Measurements from ENCODE around the gene MS4A14. TPM values are rescaled to one million over a fixed set of nuclear protein-coding genes. Genes with fewer than 3 reads are reported as not detected.
A peak's percentile ranks its signal among the peaks of the same experiment; 100 is the strongest.
"Not testable (repeated sequence)": the region's sequence is repeated elsewhere in the genome, so short reads cannot be mapped to it uniquely, and the experiment has no call there.

The MS4A14 gene
- total RNA-seq, 2 experiments from 2014 or later = not detected

DNA sequence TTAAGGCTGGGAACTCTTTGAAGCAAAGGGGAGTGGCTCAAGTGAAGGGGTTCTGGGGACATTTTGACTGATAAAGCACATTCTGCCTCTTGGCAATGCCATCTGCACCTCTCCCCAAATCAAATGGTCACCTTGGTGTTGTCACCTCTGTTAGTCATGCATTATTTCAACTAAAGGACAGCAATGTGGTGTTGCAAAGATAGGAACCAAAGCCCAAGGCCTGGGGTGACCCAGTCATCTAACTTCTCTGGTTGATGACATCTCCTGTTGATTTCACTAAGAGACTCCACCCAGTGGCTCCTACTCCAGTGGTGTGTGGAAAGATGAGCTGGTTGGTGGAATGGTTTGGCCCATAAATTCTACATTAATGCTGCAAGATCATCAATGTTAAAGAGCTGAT lies 51.6 kb downstream of the MS4A14 start:
- Histone ChIP-seq H3K27ac (ENCODE audit: low read depth in 1 of 2, low read length in 2 of 2) (no peak overlapping the region), H3K9me3 (ENCODE audit: control insufficient read depth in 1 of 2, insufficient read depth in 1 of 2, low read length in 2 of 2) (peaks cover 0 to 8% of the 10 kb centered on the region in 2 experiments), H3K4me1 (ENCODE audit: insufficient read depth, low read length) (peaks cover 3% of the 10 kb centered on the region), H3K36me3 (ENCODE audit: insufficient read depth, low read length) (no peaks in the 10 kb centered on the region), H3K4me3 (ENCODE audit: low read length) (no peak overlapping the region), H3K27me3 (ENCODE audit: control insufficient read depth in 1 of 2, insufficient read depth in 2 of 2, low read length in 2 of 2) (no peaks in the 10 kb centered on the region)
- Mint-ChIP-seq H3K27me3 (no peaks in the 10 kb centered on the region), H3K36me3 (ENCODE audit: low read depth) (no peaks in the 10 kb centered on the region), H3K27ac (peak overlapping the region; percentile 0), H3K4me3 (no peak overlapping the region), H3K4me1 (ENCODE audit: low read depth) (peaks cover 26% of the 10 kb centered on the region), H3K9me3 (peaks cover 3% of the 10 kb centered on the region)
- intact Hi-C loops (cut with DNase I, micrococcal nuclease) = no loop called here
- DNase-seq = no peak
- ChIA-PET POLR2A (no interaction called here), CTCF (no interaction called here)
- ATAC-seq (ENCODE audit: poor library complexity) = no peak
- no peak for TF ChIP-seq CTCF (IDR thresholded peaks at IDR 0.05)

GRCh38 chr11:60451185-60451584 lies 54.9 kb downstream of the MS4A14 start:
- H3K9me3 Mint-ChIP-seq; H3K27me3 Mint-ChIP-seq; ATAC-seq (ENCODE audit: poor library complexity); H3K4me3 ChIP-seq (ENCODE audit: low read length); H3K4me3 Mint-ChIP-seq; CTCF ChIA-PET; H3K36me3 ChIP-seq (ENCODE audit: insufficient read depth, low read length); POLR2A ChIA-PET; H3K36me3 Mint-ChIP-seq (ENCODE audit: low read depth); H3K9me3 ChIP-seq (ENCODE audit: control insufficient read depth in 1 of 2, insufficient read depth in 1 of 2, low read length in 2 of 2); H3K27ac Mint-ChIP-seq; intact Hi-C loops (cut with DNase I, micrococcal nuclease); H3K27me3 ChIP-seq (ENCODE audit: control insufficient read depth in 1 of 2, insufficient read depth in 2 of 2, low read length in 2 of 2); H3K4me1 ChIP-seq (ENCODE audit: insufficient read depth, low read length); H3K27ac ChIP-seq (ENCODE audit: low read depth in 1 of 2, low read length in 2 of 2); DNase-seq: not testable (repeated sequence)
- H3K4me1 Mint-ChIP-seq (ENCODE audit: low read depth) = peaks cover 12% of the 10 kb centered on the region

DNA sequence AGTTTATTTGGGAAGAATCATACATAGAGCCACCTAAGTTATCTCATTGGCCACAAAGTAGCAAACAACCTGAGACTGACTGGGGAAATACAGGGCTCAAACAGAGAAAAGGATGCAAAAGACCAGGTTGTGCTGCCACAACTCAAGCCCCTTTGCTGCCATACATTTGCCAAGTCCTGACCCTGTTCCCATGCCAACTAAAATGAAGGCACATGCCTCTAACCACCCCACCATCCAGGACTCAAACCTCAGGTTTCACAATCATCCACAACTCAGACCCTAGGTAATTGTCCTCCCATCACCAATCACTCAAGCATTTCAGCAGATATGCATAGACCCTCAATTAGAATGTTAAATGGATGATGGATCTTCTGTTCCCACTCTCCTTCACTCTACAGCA lies 58.0 kb downstream of the MS4A14 start:
- no peak for TF ChIP-seq CTCF (IDR thresholded peaks at IDR 0.05)
- Histone ChIP-seq H3K4me3 (ENCODE audit: low read length) (no peak overlapping the region), H3K27me3 (ENCODE audit: control insufficient read depth in 1 of 2, insufficient read depth in 2 of 2, low read length in 2 of 2) (no peaks in the 10 kb centered on the region), H3K27ac (ENCODE audit: low read depth in 1 of 2, low read length in 2 of 2) (no peak overlapping the region), H3K36me3 (ENCODE audit: insufficient read depth, low read length) (no peaks in the 10 kb centered on the region), H3K9me3 (ENCODE audit: control insufficient read depth in 1 of 2, insufficient read depth in 1 of 2, low read length in 2 of 2) (peaks cover 0 to 8% of the 10 kb centered on the region in 2 experiments), H3K4me1 (ENCODE audit: insufficient read depth, low read length) (no peaks in the 10 kb centered on the region)
- ChIA-PET POLR2A (no interaction called here), CTCF (no interaction called here)
- no peaks in the 10 kb centered on the region for H3K4me1 Mint-ChIP-seq (ENCODE audit: low read depth)
- ATAC-seq (ENCODE audit: poor library complexity) (no peak), DNase-seq (no peak)
- intact Hi-C loops (cut with DNase I, micrococcal nuclease) = no loop called here
- no peaks in the 10 kb centered on the region for H3K36me3 Mint-ChIP-seq (ENCODE audit: low read depth)
- H3K27ac Mint-ChIP-seq = no peak overlapping the region
- H3K9me3 Mint-ChIP-seq = peaks cover 3% of the 10 kb centered on the region
- no peaks in the 10 kb centered on the region for H3K27me3 Mint-ChIP-seq
- no peak overlapping the region for H3K4me3 Mint-ChIP-seq

DNA sequence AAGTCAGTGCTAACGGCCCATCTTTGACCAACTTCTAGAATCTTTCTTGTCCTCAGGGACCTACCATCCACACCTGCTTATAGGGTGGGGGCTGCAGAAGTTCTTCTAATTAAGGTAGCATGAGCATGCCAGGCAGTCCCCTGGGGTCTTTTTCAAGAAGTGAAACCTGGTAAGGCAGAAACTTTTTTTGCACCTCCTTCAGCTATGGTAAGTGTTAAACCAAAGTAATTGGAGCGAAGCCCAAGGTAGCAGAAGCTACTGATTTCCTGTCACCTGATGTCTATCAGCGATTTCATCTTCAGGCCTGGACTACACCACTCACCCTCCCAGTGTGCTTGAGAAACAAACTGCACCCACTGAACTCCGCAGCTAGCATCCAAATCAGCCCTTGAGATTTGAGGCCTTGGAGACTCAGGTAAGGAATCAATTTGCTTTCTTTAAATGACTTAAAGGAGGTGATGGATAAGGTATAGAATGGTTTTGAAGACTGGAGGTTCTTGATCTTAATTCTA lies 59.3 kb downstream of the MS4A14 start, which contains the start of gene MS4A1:
Gene MS4A1, plus strand, starts transcription at position 317 of the 512 bp plus-strand sequence. CDS start 6,528 bp downstream, outside the sequence.
- ChIA-PET CTCF (no interaction called here), POLR2A (no interaction called here)
- Mint-ChIP-seq H3K27me3 (no peaks in the 10 kb centered on the region), H3K36me3 (ENCODE audit: low read depth) (no peaks in the 10 kb centered on the region), H3K4me3 (no peak within 1 kb of the TSS), H3K27ac (no peak within 1 kb of the TSS), H3K9me3 (no peaks in the 10 kb centered on the region), H3K4me1 (ENCODE audit: low read depth) (no peaks in the 10 kb centered on the region)
- no peak within 1 kb of the TSS for H3K27ac ChIP-seq (ENCODE audit: low read depth in 1 of 2, low read length in 2 of 2)
- no peaks in the 10 kb centered on the region for H3K36me3 ChIP-seq (ENCODE audit: insufficient read depth, low read length)
- H3K4me1 ChIP-seq (ENCODE audit: insufficient read depth, low read length) = no peaks in the 10 kb centered on the region
- no peaks in the 10 kb centered on the region for H3K27me3 ChIP-seq (ENCODE audit: control insufficient read depth in 1 of 2, insufficient read depth in 2 of 2, low read length in 2 of 2)
- no peak for ATAC-seq (ENCODE audit: poor library complexity)
- peaks cover 0 to 7% of the 10 kb centered on the region in 2 experiments for H3K9me3 ChIP-seq (ENCODE audit: control insufficient read depth in 1 of 2, insufficient read depth in 1 of 2, low read length in 2 of 2)
- peak in 3 of 14 experiments; percentile 15 to 58 (median 20) for DNase-seq
- H3K4me3 ChIP-seq (ENCODE audit: low read length) = peak within 1 kb of the TSS; percentile 10
- no peak for TF ChIP-seq CTCF (IDR thresholded peaks at IDR 0.05)
- intact Hi-C loops (cut with DNase I, micrococcal nuclease) = no loop called here
